H1 (cell line): Measurements from ENCODE around the gene MORN5. TPM values are rescaled to one million over a fixed set of nuclear protein-coding genes. Genes with fewer than 3 reads are reported as not detected.

ENCODE experiments used
- CTCF ChIA-PET: fragments of 300-600 bp; sonication (Branson Sonifier 250); formaldehyde crosslinking; loops from one replicate; lab custom pipeline; 2021; ENCODE audit not compliant: partially characterized antibody; lab: Charles Lee
- POLR2A ChIA-PET: fragments of 300-600 bp; sonication (Branson Sonifier 250); formaldehyde crosslinking; loops from one replicate; lab custom pipeline; 2021; ENCODE audit warnings: inconsistent platforms; ENCODE audit not compliant: partially characterized antibody; lab: Charles Lee
- DNase-seq, 2 experiments: peaks; one replicate each; pipeline versions ENCODE4 v3.0.0 to v3.0.0-alpha.2; 2010 to 2022; ENCODE audit warnings: low spot score in 2 of 2, low read depth in 1 of 2, mixed read lengths in 1 of 2
- FAIRE-seq: peaks from 2 replicates; lab custom pipeline; 2011; peaks lifted over from hg19 to GRCh38; lab: Jason Lieb, UNC
- H2AFZ ChIP-seq: 2 replicates; pipeline ENCODE4 v1.8.1; 2012; ENCODE audit warnings: low read length, inconsistent platforms
- H2AK5ac ChIP-seq: 2 replicates; pipeline ENCODE4 v1.6.1; 2013; ENCODE audit warnings: low read depth, low read length
- H2BK120ac ChIP-seq: replicated peaks from 2 replicates; pipeline ENCODE3; 2013; ENCODE audit warnings: low read depth, low read length, inconsistent platforms
- H2BK12ac ChIP-seq: 2 replicates; pipeline ENCODE4 v1.6.1; 2013; ENCODE audit warnings: low read depth, low read length
- H2BK15ac ChIP-seq: 2 replicates; pipeline ENCODE4 v1.6.1; 2013; ENCODE audit warnings: low read length
- H2BK20ac ChIP-seq: 2 replicates; pipeline ENCODE4 v1.6.1; 2013; ENCODE audit warnings: low read length
- H2BK5ac ChIP-seq: 2 replicates; pipeline ENCODE4 v1.6.1; 2013; ENCODE audit warnings: low read depth, low read length
- H3K14ac ChIP-seq: 2 replicates; pipeline ENCODE4 v1.6.1; 2013; ENCODE audit warnings: inconsistent platforms; ENCODE audit not compliant: insufficient read length
- H3K18ac ChIP-seq: 2 replicates; pipeline ENCODE4 v1.6.1; 2013; ENCODE audit warnings: low read length; ENCODE audit errors: extremely low read depth
- H3K23ac ChIP-seq: 2 replicates; pipeline ENCODE4 v1.6.1; 2013; ENCODE audit warnings: inconsistent platforms; ENCODE audit not compliant: insufficient read length
- H3K23me2 ChIP-seq: 2 replicates; pipeline ENCODE4 v1.6.1; 2013; ENCODE audit warnings: low read depth, low read length
- H3K27ac ChIP-seq: 2 replicates; pipeline ENCODE4 v1.6.1; 2011; ENCODE audit warnings: low read depth, low read length, inconsistent platforms
- H3K27me3 ChIP-seq, 4 experiments: replicated peaks in 1 of 4; 1 replicate in 1 of 4; 2 replicates in 3 of 4; pipeline versions ENCODE4 v1.6.1 to v1.8.1; 2011 to 2013; ENCODE audit warnings: low read length in 3 of 4, mild to moderate bottlenecking in 3 of 4, inconsistent platforms in 2 of 4, mixed read lengths in 2 of 4, moderate library complexity in 1 of 4; ENCODE audit not compliant: control insufficient read depth in 3 of 4, insufficient read depth in 3 of 4; ENCODE audit errors: extremely low read depth in 1 of 4
- H3K36me3 ChIP-seq, 4 experiments: 2 replicates each; pipeline versions ENCODE4 v1.6.1 to v1.8.1; 2011 to 2013; ENCODE audit warnings: mild to moderate bottlenecking in 4 of 4, low read length in 3 of 4, moderate library complexity in 2 of 4, control low read depth in 1 of 4, inconsistent platforms in 1 of 4; ENCODE audit not compliant: insufficient read depth in 4 of 4, control insufficient read depth in 2 of 4
- H3K4ac ChIP-seq: replicated peaks from 2 replicates; pipeline ENCODE3; 2013; ENCODE audit warnings: low read length, low read depth, mixed read lengths, inconsistent platforms; ENCODE audit not compliant: insufficient read length
- H3K4me1 ChIP-seq, 4 experiments: replicated peaks in 1 of 4; 1 replicate in 1 of 4; 2 replicates in 3 of 4; pipeline versions ENCODE4 v1.6.1 to v1.8.1; 2011 to 2013; ENCODE audit warnings: low read length in 3 of 4, inconsistent platforms in 2 of 4, mixed read lengths in 1 of 4; ENCODE audit not compliant: insufficient read depth in 4 of 4, control insufficient read depth in 3 of 4
- H3K4me2 ChIP-seq, 2 experiments: 2 replicates each; pipeline versions ENCODE4 v1.6.1 to v1.8.1; 2011 to 2013; ENCODE audit warnings: low read depth in 2 of 2, low read length in 2 of 2, control low read depth in 1 of 2, inconsistent platforms in 1 of 2, mild to moderate bottlenecking in 1 of 2; ENCODE audit not compliant: insufficient read depth in 1 of 2
- H3K4me3 ChIP-seq, 4 experiments: fragments of 200-600, 300-600 bp in 1 of 4; sonication (generic), shearing (Covaris generic), sonication (Bioruptor Twin) in 1 of 4; 2 replicates each; pipeline versions ENCODE4 v1.5.1 to v1.8.1; 2011 to 2016; ENCODE audit warnings: low read length in 4 of 4, low read depth in 3 of 4, control low read depth in 2 of 4, inconsistent platforms in 2 of 4, mild to moderate bottlenecking in 2 of 4, mixed read lengths in 1 of 4, moderate library complexity in 1 of 4; ENCODE audit not compliant: insufficient read depth in 2 of 4; ENCODE audit errors: extremely low read depth in 1 of 4
- H3K56ac ChIP-seq: replicated peaks from 2 replicates; pipeline ENCODE3; 2013; ENCODE audit warnings: low read depth, mild to moderate bottlenecking, mixed read lengths, low read length, inconsistent platforms; ENCODE audit not compliant: insufficient read length
- H3K79me1 ChIP-seq: 2 replicates; pipeline ENCODE4 v1.6.1; 2013; ENCODE audit warnings: low read depth, low read length, control low read depth
- H3K79me2 ChIP-seq, 2 experiments: 2 replicates each; pipeline versions ENCODE4 v1.6.1 to v1.8.1; 2012 to 2013; ENCODE audit warnings: low read length in 2 of 2, mild to moderate bottlenecking in 2 of 2, inconsistent platforms in 1 of 2; ENCODE audit not compliant: insufficient read depth in 2 of 2, control insufficient read depth in 1 of 2
- H3K9ac ChIP-seq, 4 experiments: replicated peaks in 1 of 4; 1 replicate in 1 of 4; 2 replicates in 3 of 4; pipeline versions ENCODE4 v1.6.1 to v1.8.1; 2011 to 2013; ENCODE audit warnings: low read depth in 3 of 4, low read length in 3 of 4, control low read depth in 2 of 4, mild to moderate bottlenecking in 2 of 4, moderate library complexity in 2 of 4, inconsistent platforms in 1 of 4; ENCODE audit errors: extremely low read depth in 1 of 4
- H3K9me3 ChIP-seq, 2 experiments: 2 replicates each; pipeline versions ENCODE4 v1.6.1 to v1.8.1; 2012 to 2013; ENCODE audit warnings: mild to moderate bottlenecking in 2 of 2, moderate library complexity in 2 of 2, control low read depth in 1 of 2, inconsistent platforms in 1 of 2, low read depth in 1 of 2, low read length in 1 of 2, mixed read lengths in 1 of 2; ENCODE audit not compliant: insufficient read depth in 2 of 2
- H4K20me1 ChIP-seq, 2 experiments: replicated peaks in 1 of 2; 2 replicates each; pipeline versions ENCODE3 to v1.8.1; 2011 to 2013; ENCODE audit warnings: inconsistent platforms in 2 of 2, low read length in 2 of 2, mild to moderate bottlenecking in 1 of 2; ENCODE audit not compliant: insufficient read depth in 2 of 2, control insufficient read depth in 1 of 2
- H4K5ac ChIP-seq: 2 replicates; pipeline ENCODE4 v1.6.1; 2013; ENCODE audit warnings: low read length, low read depth, mixed read lengths, inconsistent platforms; ENCODE audit not compliant: insufficient read length
- H4K8ac ChIP-seq: 2 replicates; pipeline ENCODE4 v1.8.0; 2013; ENCODE audit warnings: mild to moderate bottlenecking, moderate library complexity, low read length, inconsistent platforms; ENCODE audit not compliant: insufficient read depth; ENCODE audit errors: extremely low read depth
- H4K91ac ChIP-seq: replicated peaks from 2 replicates; pipeline ENCODE3; 2013; ENCODE audit warnings: low read length, mixed read lengths, inconsistent platforms; ENCODE audit not compliant: insufficient read length
- BCL11A ChIP-seq, 2 experiments: IDR thresholded peaks; one replicate each; pipeline ENCODE4 v1.6.1; 2011; ENCODE audit warnings: low read depth in 2 of 2, low read length in 2 of 2, mild to moderate bottlenecking in 2 of 2
- MAX ChIP-seq: IDR thresholded peaks from 2 replicates; pipeline ENCODE4 v1.6.1; 2012; ENCODE audit warnings: inconsistent platforms
- RBBP5 ChIP-seq: IDR thresholded peaks from 2 replicates; pipeline ENCODE4 v1.7.1; 2012; ENCODE audit warnings: low read depth, mild to moderate bottlenecking, inconsistent platforms, low read length, moderate library complexity, borderline replicate concordance
- TAF1 ChIP-seq: IDR thresholded peaks from 2 replicates; pipeline ENCODE4 v1.6.1; 2011; ENCODE audit warnings: mild to moderate bottlenecking, low read depth, low read length
- TBP ChIP-seq: IDR thresholded peaks from 2 replicates; pipeline ENCODE4 v1.6.1; 2011; ENCODE audit warnings: low read depth, low read length, improper control_type of control experiment
- whole genome bisulfite sequencing, 2 experiments: shearing (Covaris generic) in 1 of 2; methylation state at CpG; one replicate each; pipeline versions ENCODE4 v1.1.6 to v1.1.7; 2013 to 2015; ENCODE audit warnings: low lambda C conversion rate in 2 of 2, mixed read lengths in 2 of 2, inconsistent platforms in 1 of 2, low coverage in 1 of 2, missing lambda C conversion rate in 1 of 2; ENCODE audit not compliant: insufficient replicate concordance in 2 of 2, insufficient coverage in 1 of 2, insufficient read length in 1 of 2; ENCODE audit errors: extremely low coverage in 1 of 2, missing lambda C conversion rate in 1 of 2; 5-methylcytosine and 5-hydroxymethylcytosine counted together
- polyA plus RNA-seq, 7 experiments: library from polyadenylated mRNA; depleted of rRNA in 3 of 7; stranded (reverse) in 5 of 7; unstranded in 2 of 7; fragments of >200 nt in 5 of 7; fragments of 200-250 nt in 2 of 7; gene quantifications; 1 replicate in 5 of 7; 2 replicates in 1 of 7; 4 replicates in 1 of 7; pipeline versions ENCODE4 v1.2.1 to v1.2.3, GENCODE V29; 2011 to 2013; ENCODE audit warnings: missing spikeins in 2 of 7, mixed read lengths in 2 of 7
- total RNA-seq: library from RNA; stranded (reverse); fragmentation: NEBNext Ultra II Directional; extraction: Animal tissue kit (Norgen Biotek cat#: 25700); gene quantifications from 2 replicates; pipeline ENCODE4 v1.2.1, GENCODE V29; 2021
- TF ChIP-seq, protein P1 (sequence below): IDR thresholded peaks from 2 replicates; pipeline ENCODE4 v1.6.1; 2011; ENCODE audit warnings: low read depth, mild to moderate bottlenecking, low read length; ENCODE audit not compliant: insufficient read depth

MORN5 gene
- total and polyA plus RNA-seq, 2 of the 8 experiments (the other 6 are each of a cell fraction or from before 2014, with no cell fraction given) = not detected

- no peak for FAIRE-seq
- no peak overlapping the region; a peak in 1 of 7 replicates for H3K9ac ChIP-seq
- TF ChIP-seq TBP (no peak), RBBP5 (no peak), TAF1 (no peak), MAX (no peak), BCL11A (IDR thresholded peaks at IDR 0.05; ENCODE audit: low read depth in 2 of 2, low read length in 2 of 2) (no peak)
- TF ChIP-seq, protein P1, sequence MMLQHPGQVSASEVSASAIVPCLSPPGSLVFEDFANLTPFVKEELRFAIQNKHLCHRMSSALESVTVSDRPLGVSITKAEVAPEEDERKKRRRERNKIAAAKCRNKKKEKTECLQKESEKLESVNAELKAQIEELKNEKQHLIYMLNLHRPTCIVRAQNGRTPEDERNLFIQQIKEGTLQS = no peak
Measured at GRCh38 chr9:122115176-122116035, 44.3 kb upstream of the MORN5 start.

More at GRCh38 chr9:122115176-122116035, 44.3 kb upstream of the MORN5 start:
- Histone ChIP-seq H3K4me2 (peak overlapping the region; percentile 37 to 41; a peak in 1 of 4 replicates), H3K4ac (peak overlapping the region; percentile 8), H4K91ac (peak overlapping the region; percentile 50), H3K23ac (no peak overlapping the region), H3K79me2 (no peaks in the 10 kb centered on the region), H3K4me3 (no peak overlapping the region), H2BK12ac (peak overlapping the region; percentile 97; the same call in 1 of the 2 replicates), H2BK20ac (peak overlapping the region; percentile 95), H3K79me1 (no peaks in the 10 kb centered on the region), H3K9me3 (no peaks in the 10 kb centered on the region), H4K20me1 (no peaks in the 10 kb centered on the region), H2BK5ac (peak overlapping the region; percentile 1; the same call in 1 of the 2 replicates), H3K27me3 (no peaks in the 10 kb centered on the region; a peak in 2 of 7 replicates), H4K5ac (no peak overlapping the region), H2AFZ (0 out of 2 replicates have a peak overlapping the region, but pooled peaks have one; percentile 54), H3K23me2 (no peaks in the 10 kb centered on the region), H2AK5ac (0 out of 2 replicates have a peak overlapping the region, but pooled peaks have one; percentile 89), H2BK15ac (peak overlapping the region; percentile 72; the same call in 1 of the 2 replicates), H3K27ac (peak overlapping the region; percentile 51; the same call in 1 of the 2 replicates), H3K4me1 (peaks cover 8 to 16% (median 12%) of the 10 kb centered on the region in 4 experiments), H3K18ac (peak overlapping the region; percentile 62; the same call in 1 of the 2 replicates), H4K8ac (peak overlapping the region; percentile 37; the same call in 1 of the 2 replicates), H3K56ac (no peak overlapping the region), H3K14ac (no peak overlapping the region), H3K36me3 (no peaks in the 10 kb centered on the region), H2BK120ac (no peak overlapping the region)
- DNase-seq = no peak
- POLR2A ChIA-PET = interaction anchor here (1.1 to 1.2 kb wide), 4 partner anchors 8 to 27 kb away, joined by 3 to 4 read pairs (median 4); no protein-coding TSS in a partner anchor
- 87% methylated on average over 12 of the region's 12 CpGs; no CpG with 5 or more reads in 1 of the 2 experiments for WGBS, 2 experiments
- CTCF ChIA-PET = interaction anchor here (1.5 to 15.6 kb wide), 7 partner anchors 8 to 253 kb away, joined by 3 to 544 read pairs (median 94); no protein-coding TSS in a partner anchor
